Neural cell (in vitro differentiated cells): ENCODE measurements around the gene RFTN1.

Experiments used
- CTCF ChIP-seq: fragments of 450-650 bp; IDR thresholded peaks from 2 replicates; pipeline ENCODE4 v1.5.1; 2014; ENCODE audit warnings: antibody characterized with exemption, mild to moderate bottlenecking, moderate library complexity; ENCODE audit not compliant: poor library complexity, severe bottlenecking
- EZH2 ChIP-seq: fragments of 200-600, 300-800 bp; shearing (Covaris generic), sonication (generic); IDR thresholded peaks from 2 replicates; pipeline ENCODE4 v1.6.1; 2014; ENCODE audit warnings: antibody characterized with exemption, low read length, borderline replicate concordance, mild to moderate bottlenecking; ENCODE audit not compliant: insufficient read depth, poor library complexity, severe bottlenecking
- POLR2AphosphoS5 ChIP-seq: IDR thresholded peaks from 2 replicates; pipeline ENCODE4 v1.6.1; 2012

- no peak for TF ChIP-seq POLR2AphosphoS5
- no peak for TF ChIP-seq CTCF
- no peak for TF ChIP-seq EZH2
Measured at GRCh38 chr3:16417945-16418739, 95.4 kb downstream of the RFTN1 start.
